Testis (tissue), 3 donors: ENCODE data around the gene SH3RF2. TPM values are rescaled to one million over a fixed set of nuclear protein-coding genes. Genes with fewer than 3 reads are reported as not detected.

ENCODE experiments used
- DNase-seq: peaks from one replicate; pipeline ENCODE4 v3.0.0-alpha.2; 2019
- H3K27ac ChIP-seq, 2 donors: fragments of 200-600 bp; sonication (generic); one replicate each; pipeline ENCODE4 v1.5.1; 2019
- H3K27me3 ChIP-seq: fragments of 200-600 bp; sonication (generic); one replicate; pipeline ENCODE4 v1.5.1; 2019
- H3K36me3 ChIP-seq: fragments of 200-600 bp; sonication (generic); one replicate; pipeline ENCODE4 v1.5.1; 2017; ENCODE audit warnings: low read depth; ENCODE audit errors: missing control alignments
- H3K4me1 ChIP-seq: fragments of 200-600 bp; sonication (generic); one replicate; pipeline ENCODE4 v1.5.1; 2019
- H3K4me3 ChIP-seq, 2 donors: fragments of 200-600 bp; sonication (generic); one replicate each; pipeline ENCODE4 v1.5.1; 2017 to 2019
- H3K9me3 ChIP-seq: fragments of 200-600 bp; sonication (generic); one replicate; pipeline ENCODE4 v1.5.1; 2017
- CTCF ChIP-seq, 3 experiments: fragments of 450-650 bp in 2 of 3; fragments of 200-600 bp in 1 of 3; sonication (generic) in 1 of 3; IDR thresholded peaks; one replicate each; pipeline ENCODE4 v1.5.1; 2016 to 2019; ENCODE audit warnings: antibody characterized with exemption in 3 of 3, mild to moderate bottlenecking in 2 of 3, moderate library complexity in 1 of 3
- POLR2A ChIP-seq: fragments of 450-650 bp; IDR thresholded peaks from one replicate; pipeline ENCODE4 v1.6.1; 2017; ENCODE audit warnings: antibody characterized with exemption, mild to moderate bottlenecking, moderate library complexity
- WGBS, 2 donors: methylation state at CpG; one replicate each; pipeline ENCODE4 v1.1.5; 2018; 5-methylcytosine and 5-hydroxymethylcytosine counted together
- intact Hi-C: fragments of 100-400 bp; cut with DNase I; formaldehyde crosslinking; loops from one replicate; pipeline ENCODE4 v1.15.1; 2023; ENCODE audit warnings: low total_unique reads
- polyA plus RNA-seq: library from polyadenylated mRNA; stranded (reverse); fragments of 350-450 nt; fragmentation: Illumina TruSeq; extraction: RNeasy Lipid Tissue Mini Kit (QIAGEN cat#74804); gene quantifications from one replicate; pipeline ENCODE4 v1.2.3, GENCODE V29; 2014; ENCODE audit warnings: low read depth, low replicate concordance; ENCODE audit not compliant: insufficient read depth
- total RNA-seq, 2 donors: library from RNA; depleted of rRNA; stranded (reverse); fragments of >200 nt; gene quantifications; one replicate each; pipeline ENCODE4 v1.2.3, GENCODE V29; 2016

SH3RF2 gene
- total and polyA plus RNA-seq, 3 donors from 2014 or later = 127 to 416 (median 378) TPM

- Histone ChIP-seq H3K9me3 (no peaks in the 10 kb centered on the region), H3K27me3 (no peaks in the 10 kb centered on the region), H3K36me3 (no peaks in the 10 kb centered on the region), H3K27ac (no peak overlapping the region), H3K4me3 (no peak overlapping the region), H3K4me1 (no peaks in the 10 kb centered on the region)
- intact Hi-C loops = no loop called here
- 79 to 86% methylated on average over 2 of the region's 2 CpGs for WGBS, 2 donors
- DNase-seq = no peak
- TF ChIP-seq POLR2A (no peak), CTCF (IDR thresholded peaks at IDR 0.05) (peak in 1 of 3 experiments; percentile 5)
Observed at GRCh38 chr5:146034127-146034526, 97.7 kb downstream of the SH3RF2 start.

- Histone ChIP-seq H3K9me3 (no peaks in the 10 kb centered on the region), H3K27me3 (no peaks in the 10 kb centered on the region), H3K36me3 (no peaks in the 10 kb centered on the region), H3K27ac (no peak overlapping the region), H3K4me3 (no peak overlapping the region), H3K4me1 (no peaks in the 10 kb centered on the region)
- DNase-seq = no peak
- 68 to 81% methylated on average over 4 of the region's 4 CpGs for WGBS, 2 donors
- intact Hi-C loops = no loop called here
- no peak for TF ChIP-seq CTCF (IDR thresholded peaks at IDR 0.05)
Observed at GRCh38 chr5:146034605-146035004, 98.2 kb downstream of the SH3RF2 start.

- no peaks in the 10 kb centered on the region for H3K27me3 ChIP-seq
- no peak overlapping the region for H3K27ac ChIP-seq
- TF ChIP-seq POLR2A (no peak), CTCF (IDR thresholded peaks at IDR 0.05) (no peak)
- no peaks in the 10 kb centered on the region for H3K9me3 ChIP-seq
- intact Hi-C loops = no loop called here
- no peaks in the 10 kb centered on the region for H3K36me3 ChIP-seq
- H3K4me1 ChIP-seq = peaks cover 14% of the 10 kb centered on the region
- DNase-seq = no peak
- H3K4me3 ChIP-seq = no peak overlapping the region
- WGBS, 2 donors = 77 to 95% methylated on average over 3 of the region's 3 CpGs
Observed at GRCh38 chr5:146039420-146039819, 103.0 kb downstream of the SH3RF2 start.

- Histone ChIP-seq H3K4me1 (peaks cover 14% of the 10 kb centered on the region), H3K9me3 (no peaks in the 10 kb centered on the region), H3K4me3 (no peak overlapping the region), H3K27me3 (no peaks in the 10 kb centered on the region), H3K36me3 (no peaks in the 10 kb centered on the region), H3K27ac (no peak overlapping the region)
- intact Hi-C loops = no loop called here
- no peak for TF ChIP-seq CTCF (IDR thresholded peaks at IDR 0.05)
- TF ChIP-seq POLR2A = no peak
- DNase-seq = peak; percentile 77
- 32 to 62% methylated on average over 3 of the region's 3 CpGs for WGBS, 2 donors
Observed at GRCh38 chr5:146040527-146040926, 104.1 kb downstream of the SH3RF2 start.

GRCh38 chr5:146041180-146041789 lies 104.9 kb downstream of the SH3RF2 start:
- Histone ChIP-seq H3K9me3 (no peaks in the 10 kb centered on the region), H3K4me3 (no peak overlapping the region), H3K27me3 (no peaks in the 10 kb centered on the region), H3K4me1 (peaks cover 14% of the 10 kb centered on the region), H3K36me3 (no peaks in the 10 kb centered on the region), H3K27ac (no peak overlapping the region)
- TF ChIP-seq POLR2A (no peak), CTCF (IDR thresholded peaks at IDR 0.05) (peak in 2 of 3 experiments; percentile 4 to 44)
- WGBS, 2 donors = 81 to 83% methylated on average over 10 of the region's 10 CpGs
- DNase-seq = no peak
- intact Hi-C loops = no loop called here
